HepG2 (cell line): ENCODE measurements around the gene SFT2D2. TPM values are rescaled to one million over a fixed set of nuclear protein-coding genes. Genes with fewer than 3 reads are reported as not detected.

ENCODE experiments used
- ATF4 ChIP-seq, 2 experiments: fragments of 450-650 bp in 1 of 2; sonication (generic) in 1 of 2; formaldehyde crosslinking; IDR thresholded peaks; 2 replicates each; pipeline versions ENCODE4 v1.5.0 to v1.8.0; 2020 to 2022; ENCODE audit warnings: mild to moderate bottlenecking in 1 of 2, missing genetic modification reagents in 1 of 2
- CC2D1A ChIP-seq: sonication (generic); formaldehyde crosslinking; IDR thresholded peaks from 2 replicates; pipeline ENCODE4 v1.8.1; 2023; ENCODE audit warnings: mild to moderate bottlenecking, missing genetic modification reagents
- CENPX ChIP-seq: sonication (generic); formaldehyde crosslinking; IDR thresholded peaks from 2 replicates; pipeline ENCODE4 v1.9.0; 2021; ENCODE audit warnings: mild to moderate bottlenecking, missing genetic modification reagents, moderate library complexity
- CREBL2 ChIP-seq: sonication (generic); formaldehyde crosslinking; IDR thresholded peaks from 2 replicates; pipeline ENCODE4 v1.8.1; 2023; ENCODE audit warnings: missing genetic modification reagents, mild to moderate bottlenecking, borderline replicate concordance
- GATAD1 ChIP-seq: IDR thresholded peaks from 2 replicates; pipeline ENCODE4 v1.6.1; 2016; ENCODE audit warnings: missing genetic modification reagents, missing compliant biosample characterization
- HES4 ChIP-seq: sonication (generic); formaldehyde crosslinking; IDR thresholded peaks from 2 replicates; pipeline ENCODE4 v1.9.0; 2021; ENCODE audit warnings: mild to moderate bottlenecking, missing genetic modification reagents, borderline replicate concordance
- HNRNPLL ChIP-seq: fragments of 200-400 bp; formaldehyde crosslinking; IDR thresholded peaks from 2 replicates; pipeline ENCODE4 v1.6.1; 2017; ENCODE audit warnings: mild to moderate bottlenecking, low read depth, low read length; ENCODE audit not compliant: poor library complexity, severe bottlenecking
- JUN ChIP-seq: sonication (generic); formaldehyde crosslinking; IDR thresholded peaks from 2 replicates; pipeline ENCODE4 v1.4.0; 2020; ENCODE audit warnings: mild to moderate bottlenecking, missing genetic modification reagents
- KLF11 ChIP-seq: IDR thresholded peaks from 2 replicates; pipeline ENCODE4 v1.6.1; 2016; ENCODE audit warnings: missing compliant biosample characterization
- NONO ChIP-seq, 2 experiments: fragments of 450-650 bp in 1 of 2; sonication (generic) in 1 of 2; formaldehyde crosslinking in 1 of 2; IDR thresholded peaks in 1 of 2; conservative IDR thresholded peaks in 1 of 2; 2 replicates each; pipeline versions ENCODE4 v1.6.1 to v1.8.0; 2017 to 2022; ENCODE audit warnings: mild to moderate bottlenecking in 1 of 2, missing genetic modification reagents in 1 of 2, moderate library complexity in 1 of 2
- PBX3 ChIP-seq: sonication (generic); formaldehyde crosslinking; IDR thresholded peaks from 2 replicates; pipeline ENCODE4 v1.8.1; 2023; ENCODE audit warnings: missing genetic modification reagents, inconsistent platforms, borderline replicate concordance
- RFX5 ChIP-seq: IDR thresholded peaks from 2 replicates; pipeline ENCODE4 v1.6.1; 2011; ENCODE audit warnings: low read depth, low read length, improper control_type of control experiment
- SALL2 ChIP-seq: sonication (generic); formaldehyde crosslinking; IDR thresholded peaks from 2 replicates; pipeline ENCODE4 v1.8.1; 2023; ENCODE audit warnings: mild to moderate bottlenecking, missing genetic modification reagents, inconsistent platforms
- SPEN ChIP-seq: sonication (generic); formaldehyde crosslinking; IDR thresholded peaks from 2 replicates; pipeline ENCODE4 v1.5.1; 2020; ENCODE audit warnings: low read depth, mild to moderate bottlenecking, missing genetic modification reagents
- SRSF1 ChIP-seq: fragments of 200-400 bp; formaldehyde crosslinking; optimal IDR thresholded peaks from 2 replicates; pipeline ENCODE3; 2017; ENCODE audit warnings: mild to moderate bottlenecking, low read depth, low read length, moderate library complexity
- SYNCRIP ChIP-seq: fragments of 200-400 bp; formaldehyde crosslinking; IDR thresholded peaks from 2 replicates; pipeline ENCODE4 v1.6.1; 2018; ENCODE audit warnings: mild to moderate bottlenecking, low read depth, low read length; ENCODE audit not compliant: insufficient read depth
- TBX2 ChIP-seq: sonication (generic); formaldehyde crosslinking; IDR thresholded peaks from 2 replicates; pipeline ENCODE4 v1.5.0; 2020; ENCODE audit warnings: missing genetic modification reagents, mild to moderate bottlenecking, borderline replicate concordance
- ZC3H4 ChIP-seq: sonication (generic); formaldehyde crosslinking; IDR thresholded peaks from 2 replicates; pipeline ENCODE4 v1.4.0; 2020; ENCODE audit warnings: missing genetic modification reagents, borderline replicate concordance
- ZGPAT ChIP-seq: IDR thresholded peaks from 2 replicates; pipeline ENCODE4 v1.6.1; 2016; ENCODE audit warnings: mild to moderate bottlenecking
- ZNF569 ChIP-seq: sonication (generic); formaldehyde crosslinking; IDR thresholded peaks from 2 replicates; pipeline ENCODE4 v1.5.0; 2020; ENCODE audit warnings: mild to moderate bottlenecking, missing genetic modification reagents, moderate library complexity, borderline replicate concordance
- ZSCAN5A ChIP-seq: sonication (generic); formaldehyde crosslinking; IDR thresholded peaks from 2 replicates; pipeline ENCODE4 v1.8.0; 2022; ENCODE audit warnings: mild to moderate bottlenecking, missing genetic modification reagents, borderline replicate concordance
- polyA plus RNA-seq, 8 experiments: library from polyadenylated mRNA; depleted of rRNA in 3 of 8; stranded (reverse) in 7 of 8; unstranded in 1 of 8; fragments of >200 nt; fragmentation: Illumina TruSeq in 4 of 8; extraction: Trizol in 4 of 8; gene quantifications; 2 replicates each; pipeline versions ENCODE4 v1.2.1 to v1.2.3, GENCODE V29; 2011 to 2016; ENCODE audit warnings: low read depth in 4 of 8, missing spikeins in 1 of 8, mixed read lengths in 1 of 8; ENCODE audit not compliant: insufficient read depth in 1 of 8
- total RNA-seq, 5 experiments: library from RNA; depleted of rRNA; stranded (reverse); fragments of >200 nt; fragmentation: Illumina TruSeq; extraction: Trizol; gene quantifications; 2 replicates each; pipeline ENCODE4 v1.2.3, GENCODE V29; 2016; ENCODE audit warnings: low read depth in 1 of 5
- TF ChIP-seq, protein P1 (sequence below): sonication (generic); formaldehyde crosslinking; IDR thresholded peaks from 2 replicates; pipeline ENCODE4 v1.4.0; 2020; ENCODE audit warnings: missing genetic modification reagents

The SFT2D2 gene
- total and polyA plus RNA-seq, 2 of the 13 experiments (the other 11 are each of a cell fraction or from before 2014, with no cell fraction given), result 10.0 to 28.8 TPM

- peak in 1 of 2 experiments; percentile 88; a peak in 2 of 4 replicates for TF ChIP-seq ATF4 (CRISPR knock-in tag; IDR thresholded peaks at IDR 0.05)
- TF ChIP-seq TBX2 (CRISPR knock-in tag), result peak; percentile 74
- TF ChIP-seq GATAD1 (CRISPR knock-in tag), result peak; percentile 85
- TF ChIP-seq RFX5, result no peak
- no peak for TF ChIP-seq PBX3 (CRISPR knock-in tag)
- TF ChIP-seq KLF11 (CRISPR knock-in tag), result no peak
- no peak for TF ChIP-seq SRSF1
- TF ChIP-seq ZC3H4 (CRISPR knock-in tag), result no peak
- peak; percentile 72 for TF ChIP-seq SPEN (CRISPR knock-in tag)
- no peak for TF ChIP-seq CREBL2 (CRISPR knock-in tag)
- TF ChIP-seq ZSCAN5A (CRISPR knock-in tag), result peak; percentile 90; the same call in 1 of the 2 replicates
- no peak for TF ChIP-seq HES4
- TF ChIP-seq SALL2 (CRISPR knock-in tag), result no peak; the same call in 1 of the 2 replicates
- peak; percentile 90 for TF ChIP-seq ZGPAT (CRISPR knock-in tag)
- TF ChIP-seq CC2D1A (CRISPR knock-in tag), result no peak
- TF ChIP-seq ZNF569 (CRISPR knock-in tag), result 0 out of 2 replicates have a peak, but pooled peaks have one; percentile 67
- TF ChIP-seq SYNCRIP, result no peak
- TF ChIP-seq JUN (CRISPR knock-in tag), result peak; percentile 81; the same call in 1 of the 2 replicates
- no peak for TF ChIP-seq CENPX (CRISPR knock-in tag)
- TF ChIP-seq NONO (IDR thresholded peaks at IDR 0.05), result no peak
- peak; percentile 80 for TF ChIP-seq NONO (CRISPR knock-in tag; conservative IDR thresholded peaks at IDR 0.05)
- peak; percentile 97 for TF ChIP-seq HNRNPLL
- TF ChIP-seq, protein P1, sequence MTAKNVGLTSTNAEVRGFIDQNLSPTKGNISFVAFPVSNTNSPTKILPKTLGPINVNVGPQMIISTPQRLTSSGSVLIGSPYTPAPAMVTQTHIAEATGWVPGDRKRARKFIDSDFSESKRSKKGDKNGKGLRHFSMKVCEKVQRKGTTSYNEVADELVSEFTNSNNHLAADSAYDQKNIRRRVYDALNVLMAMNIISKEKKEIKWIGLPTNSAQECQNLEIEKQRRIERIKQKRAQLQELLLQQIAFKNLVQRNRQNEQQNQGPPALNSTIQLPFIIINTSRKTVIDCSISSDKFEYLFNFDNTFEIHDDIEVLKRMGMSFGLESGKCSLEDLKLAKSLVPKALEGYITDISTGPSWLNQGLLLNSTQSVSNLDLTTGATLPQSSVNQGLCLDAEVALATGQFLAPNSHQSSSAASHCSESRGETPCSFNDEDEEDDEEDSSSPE (CRISPR knock-in tag), result peak; percentile 62
Observed at GRCh38 chr1:168178638-168179437, 47.0 kb upstream of the SFT2D2 start, which contains the start of gene TIPRL (continued).
